NT2/D1 (cell line): Measurements from ENCODE around the gene MAL.

Experiments used
- SUZ12 ChIP-seq: IDR thresholded peaks from 2 replicates; pipeline ENCODE4 v1.6.1; 2011; ENCODE audit not compliant: insufficient read length, insufficient read depth; ENCODE audit errors: extremely low read depth
- YY1 ChIP-seq: IDR thresholded peaks from 2 replicates; pipeline ENCODE4 v1.6.1; 2011; ENCODE audit not compliant: insufficient read length, insufficient read depth
- ZNF274 ChIP-seq: IDR thresholded peaks from 2 replicates; pipeline ENCODE4 v1.6.1; 2011; ENCODE audit warnings: mild to moderate bottlenecking, low read depth, low read length

- TF ChIP-seq ZNF274 (no peak), YY1 (no peak), SUZ12 (no peak)
Measured at GRCh38 chr2:95027369-95027720, 1.8 kb downstream of the MAL start.
